ENCODE measurements around the gene COX7A2. TPM values are rescaled to one million over a fixed set of nuclear protein-coding genes. Genes with fewer than 3 reads are reported as not detected.
A peak's percentile ranks its signal among the peaks of the same experiment; 100 is the strongest.

COX7A2 gene
- total and polyA plus RNA-seq, 2 of the 13 experiments (the other 11 are each of a cell fraction or from before 2014, with no cell fraction given) = 407 to 556 TPM

DNA sequence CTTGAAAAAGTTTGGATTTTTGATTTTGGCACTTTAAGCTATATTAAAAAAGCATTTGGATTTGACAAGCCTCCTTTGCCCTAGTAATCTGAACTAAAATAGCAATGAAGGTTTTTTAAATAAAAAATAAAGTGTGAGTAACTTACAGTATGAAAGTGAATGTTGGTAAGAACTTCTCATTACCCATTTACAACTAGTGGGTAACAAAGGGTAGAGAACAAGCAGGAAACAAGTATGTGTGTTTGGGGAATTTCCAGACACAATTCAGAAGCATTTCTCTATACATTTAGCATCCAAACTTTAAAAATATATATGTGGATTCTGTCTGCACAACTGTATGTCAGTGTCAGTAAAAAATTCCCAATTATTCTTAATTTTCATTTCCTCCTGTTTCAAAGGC is 38.1 kb upstream of the COX7A2 start (continued):
- TF ChIP-seq, protein P1, sequence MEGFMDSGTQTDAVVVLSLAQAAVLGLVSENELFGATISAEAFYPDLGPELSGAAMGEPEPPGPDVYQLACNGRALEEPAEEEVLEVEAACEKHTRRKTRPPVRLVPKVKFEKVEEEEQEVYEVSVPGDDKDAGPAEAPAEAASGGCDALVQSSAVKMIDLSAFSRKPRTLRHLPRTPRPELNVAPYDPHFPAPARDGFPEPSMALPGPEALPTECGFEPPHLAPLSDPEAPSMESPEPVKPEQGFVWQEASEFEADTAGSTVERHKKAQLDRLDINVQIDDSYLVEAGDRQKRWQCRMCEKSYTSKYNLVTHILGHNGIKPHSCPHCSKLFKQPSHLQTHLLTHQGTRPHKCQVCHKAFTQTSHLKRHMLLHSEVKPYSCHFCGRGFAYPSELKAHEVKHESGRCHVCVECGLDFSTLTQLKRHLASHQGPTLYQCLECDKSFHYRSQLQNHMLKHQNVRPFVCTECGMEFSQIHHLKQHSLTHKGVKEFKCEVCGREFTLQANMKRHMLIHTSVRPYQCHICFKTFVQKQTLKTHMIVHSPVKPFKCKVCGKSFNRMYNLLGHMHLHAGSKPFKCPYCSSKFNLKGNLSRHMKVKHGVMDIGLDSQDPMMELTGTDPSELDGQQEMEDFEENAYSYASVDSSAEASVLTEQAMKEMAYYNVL (CRISPR knock-in tag; IDR thresholded peaks at IDR 0.05; ENCODE audit: borderline replicate concordance) = no peak
- TF ChIP-seq, protein P2, sequence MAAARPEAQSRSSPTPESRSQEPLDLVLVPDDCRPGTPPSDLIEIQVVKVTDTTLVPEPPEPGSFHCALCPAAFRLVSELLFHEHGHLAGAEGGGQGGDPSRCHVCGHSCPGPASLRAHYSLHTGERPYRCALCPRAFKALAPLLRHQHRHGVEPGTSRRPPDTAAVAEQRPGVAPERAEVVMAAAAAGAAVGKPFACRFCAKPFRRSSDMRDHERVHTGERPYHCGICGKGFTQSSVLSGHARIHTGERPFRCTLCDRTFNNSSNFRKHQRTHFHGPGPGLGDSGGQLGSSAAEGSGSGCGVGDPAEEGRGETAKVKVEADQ (CRISPR knock-in tag; IDR thresholded peaks at IDR 0.05; ENCODE audit: borderline replicate concordance) = no peak
- TF ChIP-seq MATR3 (CRISPR knock-in tag; IDR thresholded peaks at IDR 0.05) = no peak

DNA sequence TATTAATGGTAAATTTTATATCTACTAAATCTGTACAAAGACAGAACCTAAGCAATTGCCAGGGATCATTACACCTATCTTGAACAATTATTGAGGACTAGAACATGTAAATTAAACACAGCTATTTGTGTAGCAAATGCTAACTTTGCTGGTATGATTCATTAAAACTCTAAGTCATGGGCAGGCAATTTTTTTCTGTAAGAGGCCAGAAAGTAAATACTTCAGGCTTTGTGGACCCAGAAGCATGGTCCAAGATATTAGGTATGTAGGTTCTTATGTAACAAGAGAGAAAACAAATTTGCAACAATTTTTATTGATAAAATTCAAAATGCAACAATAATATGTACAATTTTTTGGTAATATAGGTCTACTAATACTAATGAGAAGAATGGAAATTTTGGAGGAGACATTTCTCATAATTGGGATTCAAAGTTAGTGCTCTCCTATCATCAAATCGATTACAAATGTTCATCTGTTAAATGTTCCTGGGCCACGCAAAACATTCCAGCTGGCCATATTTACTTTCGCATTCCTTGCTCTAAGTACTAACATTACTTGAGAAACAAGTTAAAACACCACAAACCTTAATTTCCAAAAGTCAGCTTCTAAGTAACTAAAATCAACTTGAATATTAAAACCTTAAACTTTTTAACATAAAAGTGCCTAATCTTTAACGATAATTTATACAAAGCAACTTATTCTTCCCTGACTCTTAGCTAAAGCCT is 36.7 kb upstream of the COX7A2 start:
- H2AFZ ChIP-seq (ENCODE audit: low read length) = no peak overlapping the region
- TF ChIP-seq, protein P3, sequence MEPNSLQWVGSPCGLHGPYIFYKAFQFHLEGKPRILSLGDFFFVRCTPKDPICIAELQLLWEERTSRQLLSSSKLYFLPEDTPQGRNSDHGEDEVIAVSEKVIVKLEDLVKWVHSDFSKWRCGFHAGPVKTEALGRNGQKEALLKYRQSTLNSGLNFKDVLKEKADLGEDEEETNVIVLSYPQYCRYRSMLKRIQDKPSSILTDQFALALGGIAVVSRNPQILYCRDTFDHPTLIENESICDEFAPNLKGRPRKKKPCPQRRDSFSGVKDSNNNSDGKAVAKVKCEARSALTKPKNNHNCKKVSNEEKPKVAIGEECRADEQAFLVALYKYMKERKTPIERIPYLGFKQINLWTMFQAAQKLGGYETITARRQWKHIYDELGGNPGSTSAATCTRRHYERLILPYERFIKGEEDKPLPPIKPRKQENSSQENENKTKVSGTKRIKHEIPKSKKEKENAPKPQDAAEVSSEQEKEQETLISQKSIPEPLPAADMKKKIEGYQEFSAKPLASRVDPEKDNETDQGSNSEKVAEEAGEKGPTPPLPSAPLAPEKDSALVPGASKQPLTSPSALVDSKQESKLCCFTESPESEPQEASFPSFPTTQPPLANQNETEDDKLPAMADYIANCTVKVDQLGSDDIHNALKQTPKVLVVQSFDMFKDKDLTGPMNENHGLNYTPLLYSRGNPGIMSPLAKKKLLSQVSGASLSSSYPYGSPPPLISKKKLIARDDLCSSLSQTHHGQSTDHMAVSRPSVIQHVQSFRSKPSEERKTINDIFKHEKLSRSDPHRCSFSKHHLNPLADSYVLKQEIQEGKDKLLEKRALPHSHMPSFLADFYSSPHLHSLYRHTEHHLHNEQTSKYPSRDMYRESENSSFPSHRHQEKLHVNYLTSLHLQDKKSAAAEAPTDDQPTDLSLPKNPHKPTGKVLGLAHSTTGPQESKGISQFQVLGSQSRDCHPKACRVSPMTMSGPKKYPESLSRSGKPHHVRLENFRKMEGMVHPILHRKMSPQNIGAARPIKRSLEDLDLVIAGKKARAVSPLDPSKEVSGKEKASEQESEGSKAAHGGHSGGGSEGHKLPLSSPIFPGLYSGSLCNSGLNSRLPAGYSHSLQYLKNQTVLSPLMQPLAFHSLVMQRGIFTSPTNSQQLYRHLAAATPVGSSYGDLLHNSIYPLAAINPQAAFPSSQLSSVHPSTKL (CRISPR knock-in tag; IDR thresholded peaks at IDR 0.05) = peak; percentile 15; the same call in 1 of the 2 replicates
- TF ChIP-seq RXRB (CRISPR knock-in tag; IDR thresholded peaks at IDR 0.05; ENCODE audit: borderline replicate concordance) (0 out of 2 replicates have a peak, but pooled peaks have one; percentile 8), NFIC (IDR thresholded peaks at IDR 0.05; ENCODE audit: low read length) (no peak), ZNF253 (CRISPR knock-in tag; IDR thresholded peaks at IDR 0.05; ENCODE audit: borderline replicate concordance) (no peak), KLF16 (CRISPR knock-in tag; IDR thresholded peaks at IDR 0.05) (no peak), PCBP2 (optimal IDR thresholded peaks at IDR 0.05; ENCODE audit: low read depth, low read length, poor library complexity, severe bottlenecking) (no peak), SAP130 (CRISPR knock-in tag; IDR thresholded peaks at IDR 0.05; ENCODE audit: low read depth) (0 out of 2 replicates have a peak, but pooled peaks have one; percentile 7), NONO (IDR thresholded peaks at IDR 0.05) (no peak), NONO (CRISPR knock-in tag; conservative IDR thresholded peaks at IDR 0.05) (no peak)
- TF ChIP-seq, protein P4, sequence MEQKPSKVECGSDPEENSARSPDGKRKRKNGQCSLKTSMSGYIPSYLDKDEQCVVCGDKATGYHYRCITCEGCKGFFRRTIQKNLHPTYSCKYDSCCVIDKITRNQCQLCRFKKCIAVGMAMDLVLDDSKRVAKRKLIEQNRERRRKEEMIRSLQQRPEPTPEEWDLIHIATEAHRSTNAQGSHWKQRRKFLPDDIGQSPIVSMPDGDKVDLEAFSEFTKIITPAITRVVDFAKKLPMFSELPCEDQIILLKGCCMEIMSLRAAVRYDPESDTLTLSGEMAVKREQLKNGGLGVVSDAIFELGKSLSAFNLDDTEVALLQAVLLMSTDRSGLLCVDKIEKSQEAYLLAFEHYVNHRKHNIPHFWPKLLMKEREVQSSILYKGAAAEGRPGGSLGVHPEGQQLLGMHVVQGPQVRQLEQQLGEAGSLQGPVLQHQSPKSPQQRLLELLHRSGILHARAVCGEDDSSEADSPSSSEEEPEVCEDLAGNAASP (CRISPR knock-in tag; IDR thresholded peaks at IDR 0.05; ENCODE audit: borderline replicate concordance) = no peak
- 0 out of 2 replicates have a peak overlapping the region, but pooled peaks have one; percentile 21 for H3K9ac ChIP-seq (ENCODE audit: insufficient read depth, low read depth, low read length)
- CTCF ChIA-PET (ENCODE audit: low intra/inter-chr PET ratio, low total read pairs) = no interaction called here
- no peak overlapping the region for H3K27ac ChIP-seq (ENCODE audit: extremely low read length, insufficient read depth, low read length)
- H3K27me3 ChIP-seq (ENCODE audit: control insufficient read depth in 1 of 2, insufficient read depth in 2 of 2, low read length in 2 of 2) = no peaks in the 10 kb centered on the region; a peak in 1 of 5 replicates
- DNase-seq (ENCODE audit: low spot score) = no peak
- peak; percentile 12 for FAIRE-seq
- no peak for ATAC-seq
- 78% methylated on average over 4 of the region's 4 CpGs for WGBS (ENCODE audit: low lambda C conversion rate)
- peaks cover 0 to 3% of the 10 kb centered on the region in 2 experiments; a peak in 2 of 5 replicates for H3K36me3 ChIP-seq (replicated peaks in 1 of 2; ENCODE audit: control insufficient read depth in 1 of 2, insufficient read depth in 2 of 2, low read length in 2 of 2)
- in situ Hi-C loops (cut with HindIII; ENCODE audit: extremely low pct_ligation_motif_present, low pct_unique_long_range_greater_than_20kb) = loop anchor here (10.0 kb wide), 1 partner anchor 245 kb away; no protein-coding TSS in a partner anchor
- peaks cover 93% of the 10 kb centered on the region for H3K79me2 ChIP-seq (ENCODE audit: insufficient read depth, low read length)
- POLR2A ChIA-PET = no interaction called here
- peak overlapping the region; percentile 75 for H3K4me2 ChIP-seq (ENCODE audit: low read depth, low read length)
- H3K9me3 ChIP-seq (ENCODE audit: low read length) = no peaks in the 10 kb centered on the region
- intact Hi-C loops (cut with micrococcal nuclease; ENCODE audit: unreplicated experiment) = no loop called here
- peaks cover 15% of the 10 kb centered on the region for H4K20me1 ChIP-seq (ENCODE audit: insufficient read depth, low read length)
- H3K4me1 ChIP-seq (ENCODE audit: insufficient read depth, low read length) = peaks cover 41% of the 10 kb centered on the region
- H3K4me3 ChIP-seq (replicated peaks in 1 of 3; ENCODE audit: insufficient read depth in 1 of 3, low read depth in 2 of 3, low read length in 3 of 3) = no peak overlapping the region
- no TSS peak for BruUV-seq (replicated peaks)

All from HepG2 (cell line).